Activated CD4-positive, alpha-beta T cell treated with anti-CD3 and anti-CD28 coated beads, Interleukin-2, amount 50 U/mL, for 48 hours (primary cell): ENCODE measurements around the gene HK2.
"Not testable (repeated sequence)": the region's sequence is repeated elsewhere in the genome, so short reads cannot be mapped to it uniquely, and the experiment has no call there.

Source experiments
- DNase-seq, 2 experiments: peaks; one replicate each; pipeline ENCODE4 v3.0.0-alpha.2; 2020

The HK2 gene

DNA sequence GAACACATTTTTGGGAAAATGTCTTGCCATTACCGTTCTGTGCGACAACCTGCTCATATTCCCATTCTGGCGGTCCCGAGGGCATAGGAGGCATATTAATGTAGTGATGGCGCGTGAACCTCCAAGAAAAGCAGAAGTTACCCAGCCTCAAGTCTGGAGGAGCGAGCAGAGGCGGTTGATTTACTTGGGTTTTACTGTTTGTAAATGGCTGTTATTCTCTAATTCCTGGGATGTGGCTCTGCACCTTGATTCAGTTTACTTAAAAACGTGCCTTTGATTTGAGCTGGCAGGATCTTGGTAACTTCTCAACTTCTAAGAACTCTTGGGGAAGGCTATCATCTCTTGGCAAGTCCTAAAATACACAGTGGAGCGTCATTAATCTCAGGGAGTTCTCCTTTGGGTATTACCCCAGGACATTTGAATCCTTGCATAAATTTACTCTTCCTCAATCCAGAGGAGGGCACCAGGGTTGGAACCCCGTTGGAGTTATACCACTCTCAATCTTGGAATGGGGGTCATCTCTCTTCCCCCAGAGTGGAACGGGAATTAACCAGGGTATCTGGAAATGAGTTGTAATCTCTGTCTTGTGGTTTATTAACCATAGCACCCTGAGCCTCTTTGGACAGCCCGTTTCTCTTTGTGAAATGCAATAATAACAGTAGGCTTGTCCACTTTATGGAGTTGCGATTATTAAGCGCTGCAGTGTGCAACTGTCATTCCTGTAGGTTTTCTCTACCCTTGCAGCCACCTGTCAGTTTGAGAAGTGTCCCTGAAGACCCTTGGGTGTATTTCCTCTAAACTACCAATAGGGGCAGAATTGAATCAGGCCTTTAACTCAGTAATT lies 2.1 kb downstream of the HK2 start:
- no peak for DNase-seq

GRCh38 chr2:74836675-74837401 lies 2.9 kb downstream of the HK2 start:
- DNase-seq = no peak

- DNase-seq = no peak
Observed at GRCh38 chr2:74841641-74842040, 7.7 kb downstream of the HK2 start.

- no peak for DNase-seq
Observed at GRCh38 chr2:74843433-74843832, 9.5 kb downstream of the HK2 start.

- DNase-seq = peak; percentile 20 to 38
Observed at GRCh38 chr2:74843899-74844298, 10.0 kb downstream of the HK2 start.

DNA sequence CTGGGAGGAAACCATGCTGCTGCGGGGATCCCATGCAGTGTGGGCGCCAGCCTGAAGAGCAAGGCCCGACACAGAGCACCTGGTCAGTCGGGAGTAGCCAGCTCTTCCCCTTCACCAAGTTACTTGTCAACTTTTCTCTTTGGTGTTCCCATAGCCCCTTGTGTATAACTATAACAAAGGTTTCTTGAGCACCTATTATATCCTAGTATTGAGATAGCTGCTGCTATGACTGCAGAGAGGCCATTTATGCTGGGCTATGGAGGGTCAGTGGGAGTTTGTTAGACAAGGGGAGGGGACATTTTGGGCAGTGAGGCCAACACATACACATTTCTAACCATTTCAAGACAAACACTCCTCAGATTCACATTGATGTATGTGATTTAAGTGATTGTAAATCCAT lies 10.8 kb downstream of the HK2 start:
- DNase-seq = no peak

- peak; percentile 31 to 51 for DNase-seq
Observed at GRCh38 chr2:74845217-74845751, 11.4 kb downstream of the HK2 start.

DNA sequence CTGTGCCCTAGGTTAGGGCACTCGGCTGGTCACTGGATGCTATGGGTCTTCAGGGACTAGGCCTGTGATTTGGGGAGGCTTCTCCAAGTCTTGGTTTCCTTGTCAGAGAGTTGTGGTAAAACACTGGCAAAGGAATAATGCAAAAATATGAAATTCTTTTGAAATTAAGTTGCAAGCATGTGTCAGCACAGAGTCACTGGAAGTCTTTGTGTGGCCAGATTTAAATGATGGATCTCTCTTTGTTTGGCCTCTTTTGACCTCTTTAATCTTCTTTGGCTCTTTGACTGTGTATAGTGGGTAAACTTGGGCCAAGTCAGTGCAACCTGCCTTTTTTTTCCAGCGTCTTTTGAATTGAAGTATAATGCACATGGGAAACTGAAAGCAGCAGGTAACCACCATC lies 12.1 kb downstream of the HK2 start:
- DNase-seq = no peak

DNA sequence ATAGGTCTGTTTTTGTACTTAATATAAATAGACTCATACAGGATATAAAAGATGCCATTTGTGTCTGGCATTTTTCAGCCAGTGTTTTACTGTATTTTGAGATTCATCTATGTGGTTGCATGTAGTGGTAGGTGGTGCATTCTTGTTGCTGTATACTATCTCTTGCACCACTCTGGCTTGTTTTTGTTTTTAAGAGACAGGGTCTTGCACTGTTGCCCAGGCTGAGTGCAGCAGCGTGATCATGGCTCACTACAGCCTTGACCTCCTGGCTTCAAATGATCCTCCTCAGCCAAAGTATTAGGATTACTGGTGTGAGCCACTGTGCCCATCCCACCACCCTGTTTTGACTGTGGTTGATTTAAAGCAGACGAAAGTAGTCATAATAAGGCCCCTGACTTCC lies 12.6 kb downstream of the HK2 start:
- DNase-seq = no peak

- DNase-seq = no peak
Observed at GRCh38 chr2:74847070-74847858, 13.3 kb downstream of the HK2 start.

- peak in 1 of 2 experiments; percentile 31 for DNase-seq
Observed at GRCh38 chr2:74849228-74849892, 15.4 kb downstream of the HK2 start.

- no peak for DNase-seq
Observed at GRCh38 chr2:74850496-74851190, 16.7 kb downstream of the HK2 start.

DNA sequence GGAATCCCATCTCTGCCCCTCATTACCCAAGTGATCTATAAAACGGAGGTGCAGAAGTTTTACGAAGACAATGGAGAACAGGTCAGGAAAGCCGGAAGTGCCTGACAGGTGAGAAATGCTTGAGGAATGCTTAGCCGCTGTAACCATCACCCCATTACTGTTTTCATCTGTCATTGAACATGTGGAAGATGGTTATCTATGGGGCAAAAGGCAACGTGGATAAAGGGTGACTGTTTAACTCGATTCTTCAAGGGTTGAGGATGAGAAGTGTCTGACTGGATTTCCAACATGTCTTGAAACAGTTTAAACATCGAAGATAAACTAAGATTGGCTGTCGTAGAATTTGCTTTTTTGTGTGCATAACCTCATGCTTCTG lies 17.3 kb downstream of the HK2 start:
- no peak for DNase-seq

DNA sequence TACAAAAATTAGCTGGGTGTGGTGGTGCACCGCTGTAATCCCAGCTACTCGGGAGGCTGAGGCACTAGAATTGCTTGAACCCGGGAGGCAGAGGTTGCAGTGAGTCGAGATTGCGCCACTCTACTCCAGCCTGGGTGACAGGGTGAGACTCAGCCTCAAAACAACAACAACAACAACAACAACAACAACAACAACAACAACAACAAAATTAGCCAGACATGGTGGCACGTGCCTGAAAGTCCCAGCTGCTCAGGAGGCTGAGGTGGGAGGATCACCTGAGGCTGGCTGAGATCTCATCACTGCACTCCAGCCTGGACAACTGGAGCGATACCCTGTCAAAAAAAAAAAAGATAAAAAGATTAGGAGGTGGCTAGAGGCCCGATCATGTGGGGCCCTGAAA lies 19.4 kb downstream of the HK2 start:
- DNase-seq = not testable (repeated sequence)

DNA sequence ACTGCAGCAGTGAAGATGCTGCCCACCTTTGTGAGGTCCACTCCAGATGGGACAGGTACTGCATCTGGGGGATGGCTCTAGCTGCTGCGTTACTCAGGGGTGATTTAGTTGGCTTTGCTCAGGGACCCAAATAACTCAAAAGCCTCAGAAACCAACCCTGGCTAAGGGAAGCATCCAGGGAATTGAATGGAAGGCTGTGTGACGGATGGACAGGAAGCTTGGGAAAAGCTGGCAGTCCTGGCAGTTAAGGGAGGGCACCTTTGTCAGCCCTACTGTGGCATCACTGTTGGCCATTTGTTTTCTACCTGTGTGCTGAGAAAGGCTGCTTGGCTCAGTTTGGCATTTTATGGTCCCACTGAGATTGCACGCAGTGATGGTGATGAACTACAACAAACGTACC lies 20.5 kb downstream of the HK2 start:
- no peak for DNase-seq

DNA sequence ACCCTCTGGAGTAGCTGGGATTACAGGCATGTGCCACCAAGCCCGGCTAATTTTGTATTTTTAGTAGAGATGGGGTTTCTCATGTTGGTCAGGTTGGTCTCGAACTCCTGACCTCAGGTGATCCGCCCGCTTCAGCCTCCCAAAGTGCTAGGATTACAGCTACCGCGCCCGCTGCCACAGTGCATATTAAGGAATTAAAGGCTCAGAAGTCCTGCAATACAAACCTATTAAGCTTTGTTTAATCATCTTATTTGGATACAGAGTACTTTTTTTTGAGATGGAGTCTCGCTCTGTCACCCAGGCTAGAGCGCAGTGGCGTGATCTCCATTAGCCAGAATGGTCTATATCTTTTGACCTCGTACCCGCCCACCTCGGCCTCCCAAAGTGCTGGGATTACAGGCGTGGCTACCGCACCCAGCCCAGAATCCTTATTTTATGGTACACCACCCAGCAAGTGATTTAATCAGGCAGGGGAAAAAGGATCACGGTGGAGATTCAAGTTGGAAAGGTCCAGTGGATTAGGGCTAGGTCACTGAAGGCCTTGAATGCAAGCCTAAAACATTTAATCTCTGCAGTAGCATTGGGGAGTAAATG lies 21.3 kb downstream of the HK2 start:
- DNase-seq = not testable (repeated sequence)

GRCh38 chr2:74856004-74856578 lies 22.2 kb downstream of the HK2 start:
- no peak for DNase-seq

- DNase-seq = no peak
Observed at GRCh38 chr2:74856599-74856998, 22.7 kb downstream of the HK2 start.

- DNase-seq = no peak
Observed at GRCh38 chr2:74857215-74857614, 23.3 kb downstream of the HK2 start.

- no peak for DNase-seq
Observed at GRCh38 chr2:74857725-74858124, 23.8 kb downstream of the HK2 start.

DNA sequence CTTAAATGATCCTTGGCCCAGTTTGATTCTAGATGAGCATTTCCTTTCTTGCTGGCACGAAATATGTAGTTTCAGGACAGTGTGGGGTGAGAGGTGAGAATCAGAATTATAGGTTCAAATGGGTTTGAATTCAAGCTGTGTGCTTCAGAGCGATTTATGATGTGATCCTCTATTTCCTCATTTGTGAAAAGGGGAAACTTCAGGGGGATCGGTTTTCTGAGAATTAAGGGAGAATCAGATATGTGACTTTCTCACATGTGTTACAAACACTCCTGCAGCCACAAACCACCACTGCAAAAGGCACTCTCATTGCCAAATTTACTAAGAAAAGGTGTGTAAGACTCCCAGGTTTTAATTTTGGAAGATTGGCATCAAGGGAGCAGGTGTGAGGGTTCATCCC lies 24.4 kb downstream of the HK2 start:
- no peak for DNase-seq
